ENCODE results near the gene LSMEM2. TPM values are rescaled to one million over a fixed set of nuclear protein-coding genes. Genes with fewer than 3 reads are reported as not detected.

Gene LSMEM2
- total RNA-seq, 6 donors from 2014 or later, result 0.14 to 0.59 TPM; not detected in 4

DNA sequence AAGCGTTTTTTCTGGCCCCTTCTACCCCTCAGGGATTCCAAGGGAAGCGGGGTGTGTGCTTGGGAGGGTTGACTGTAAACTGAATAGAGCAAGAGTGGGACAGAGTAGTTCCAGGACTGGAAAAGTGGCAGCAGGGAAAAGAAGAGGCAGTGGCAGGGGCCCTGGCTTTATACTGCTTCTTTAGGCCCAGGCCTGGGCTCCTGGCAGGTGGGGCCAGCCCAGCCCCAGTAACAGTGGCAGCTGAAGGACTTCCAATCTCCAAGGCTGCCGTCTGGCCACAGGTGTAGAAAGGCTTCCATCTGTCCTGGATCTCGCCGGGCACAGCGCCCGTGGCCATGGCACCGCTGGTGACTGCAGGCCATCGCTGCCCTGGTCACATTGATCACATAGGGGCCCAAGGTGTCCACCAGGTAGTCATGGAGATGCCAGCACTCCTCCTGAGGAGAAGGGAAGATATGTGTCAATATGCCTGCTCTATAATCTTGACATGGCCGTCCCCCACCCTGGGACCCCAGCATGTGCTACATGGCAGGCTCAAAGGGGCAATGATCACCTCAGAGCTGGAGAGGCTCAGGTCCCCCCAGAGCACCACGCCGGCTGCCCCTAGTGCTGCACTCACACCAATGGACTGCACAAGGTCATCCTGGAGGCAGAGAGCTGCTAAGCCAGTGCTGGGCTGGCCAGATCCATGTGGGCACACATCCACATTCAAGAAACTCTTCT, 14.4 kb downstream of the LSMEM2 start:
- peak in 1 of 2 donors; percentile 87 for DNase-seq
- no peak for ATAC-seq (ENCODE audit: low FRiP score in 2 of 2)
- no peak for TF ChIP-seq POLR2A (IDR thresholded peaks at IDR 0.05)
- TF ChIP-seq POLR2AphosphoS5 (IDR thresholded peaks at IDR 0.05), result no peak
- TF ChIP-seq EP300 (IDR thresholded peaks at IDR 0.05), result no peak
- TF ChIP-seq, protein P1, sequence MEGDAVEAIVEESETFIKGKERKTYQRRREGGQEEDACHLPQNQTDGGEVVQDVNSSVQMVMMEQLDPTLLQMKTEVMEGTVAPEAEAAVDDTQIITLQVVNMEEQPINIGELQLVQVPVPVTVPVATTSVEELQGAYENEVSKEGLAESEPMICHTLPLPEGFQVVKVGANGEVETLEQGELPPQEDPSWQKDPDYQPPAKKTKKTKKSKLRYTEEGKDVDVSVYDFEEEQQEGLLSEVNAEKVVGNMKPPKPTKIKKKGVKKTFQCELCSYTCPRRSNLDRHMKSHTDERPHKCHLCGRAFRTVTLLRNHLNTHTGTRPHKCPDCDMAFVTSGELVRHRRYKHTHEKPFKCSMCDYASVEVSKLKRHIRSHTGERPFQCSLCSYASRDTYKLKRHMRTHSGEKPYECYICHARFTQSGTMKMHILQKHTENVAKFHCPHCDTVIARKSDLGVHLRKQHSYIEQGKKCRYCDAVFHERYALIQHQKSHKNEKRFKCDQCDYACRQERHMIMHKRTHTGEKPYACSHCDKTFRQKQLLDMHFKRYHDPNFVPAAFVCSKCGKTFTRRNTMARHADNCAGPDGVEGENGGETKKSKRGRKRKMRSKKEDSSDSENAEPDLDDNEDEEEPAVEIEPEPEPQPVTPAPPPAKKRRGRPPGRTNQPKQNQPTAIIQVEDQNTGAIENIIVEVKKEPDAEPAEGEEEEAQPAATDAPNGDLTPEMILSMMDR (IDR thresholded peaks at IDR 0.05), result no peak
- peak overlapping the region; percentile 84 to 94 (median 92) for H3K27ac ChIP-seq
- H3K9me3 ChIP-seq, result no peaks in the 10 kb centered on the region
- WGBS, 2 donors, result 76 to 82% methylated on average over 9 to 12 of the region's 12 CpGs
- H3K36me3 ChIP-seq, result peaks cover 11 to 26% (median 22%) of the 10 kb centered on the region in 4 donors
- H3K4me3 ChIP-seq, result peak overlapping the region in 1 of 4 donors; percentile 91
- no peaks in the 10 kb centered on the region for H3K27me3 ChIP-seq
- H3K4me1 ChIP-seq, result peaks cover 21 to 30% (median 26%) of the 10 kb centered on the region in 4 donors

- Histone ChIP-seq H3K9me3 (no peaks in the 10 kb centered on the region), H3K36me3 (peaks cover 10 to 18% (median 13%) of the 10 kb centered on the region in 4 donors), H3K4me1 (peaks cover 29 to 37% (median 32%) of the 10 kb centered on the region in 4 donors), H3K4me3 (no peak overlapping the region), H3K27me3 (no peaks in the 10 kb centered on the region), H3K27ac (no peak overlapping the region)
- ATAC-seq (ENCODE audit: low FRiP score in 2 of 2) (no peak), DNase-seq (no peak)
- TF ChIP-seq, protein P1 (IDR thresholded peaks at IDR 0.05), result no peak
- no peak for TF ChIP-seq EP300 (IDR thresholded peaks at IDR 0.05)
- no peak for TF ChIP-seq POLR2A (IDR thresholded peaks at IDR 0.05)
- no peak for TF ChIP-seq POLR2AphosphoS5 (IDR thresholded peaks at IDR 0.05)
- 79 to 83% methylated on average over 4 of the region's 4 CpGs for whole genome bisulfite sequencing, 2 donors
Observed at GRCh38 chr3:50294089-50294488, 15.2 kb downstream of the LSMEM2 start.

- H3K4me1 ChIP-seq, result peaks cover 29 to 38% (median 33%) of the 10 kb centered on the region in 4 donors
- no peak overlapping the region for H3K27ac ChIP-seq
- TF ChIP-seq POLR2AphosphoS5 (IDR thresholded peaks at IDR 0.05), result no peak
- TF ChIP-seq POLR2A (IDR thresholded peaks at IDR 0.05), result no peak
- TF ChIP-seq EP300 (IDR thresholded peaks at IDR 0.05), result no peak
- TF ChIP-seq, protein P1 (IDR thresholded peaks at IDR 0.05), result no peak
- H3K9me3 ChIP-seq, result no peaks in the 10 kb centered on the region
- H3K27me3 ChIP-seq, result no peaks in the 10 kb centered on the region
- H3K4me3 ChIP-seq, result no peak overlapping the region
- ATAC-seq (ENCODE audit: low FRiP score in 2 of 2) (no peak), DNase-seq (peak in 1 of 2 donors; percentile 77)
- peaks cover 4 to 11% (median 7%) of the 10 kb centered on the region in 4 donors for H3K36me3 ChIP-seq
- 92 to 98% methylated on average over 8 to 19 of the region's 22 CpGs for WGBS, 2 donors
Observed at GRCh38 chr3:50294492-50295403, 15.9 kb downstream of the LSMEM2 start.

- no peaks in the 10 kb centered on the region for H3K9me3 ChIP-seq
- TF ChIP-seq, protein P1 (IDR thresholded peaks at IDR 0.05), result no peak
- no peak for TF ChIP-seq POLR2A (IDR thresholded peaks at IDR 0.05)
- TF ChIP-seq POLR2AphosphoS5 (IDR thresholded peaks at IDR 0.05), result no peak
- TF ChIP-seq EP300 (IDR thresholded peaks at IDR 0.05), result no peak
- no peak for ATAC-seq (ENCODE audit: low FRiP score in 2 of 2)
- H3K27me3 ChIP-seq, result no peaks in the 10 kb centered on the region
- no peak for DNase-seq
- no peak overlapping the region for H3K27ac ChIP-seq
- 88% methylated on average over 7 to 8 of the region's 8 CpGs for WGBS, 2 donors
- H3K4me1 ChIP-seq, result peaks cover 35 to 46% (median 40%) of the 10 kb centered on the region in 4 donors
- no peak overlapping the region for H3K4me3 ChIP-seq
- H3K36me3 ChIP-seq, result peaks cover 0 to 6% (median 2%) of the 10 kb centered on the region in 4 donors
Observed at GRCh38 chr3:50295553-50296431, 16.9 kb downstream of the LSMEM2 start.
